ENCODE measurements around the gene PEX1. TPM values are rescaled to one million over a fixed set of nuclear protein-coding genes. Genes with fewer than 3 reads are reported as not detected.
A peak's percentile ranks its signal among the peaks of the same experiment; 100 is the strongest.
"Not testable (repeated sequence)": the region's sequence is repeated elsewhere in the genome, so short reads cannot be mapped to it uniquely, and the experiment has no call there.

PEX1 gene
- total RNA-seq, 1 donor from 2014 or later = 15.9 TPM

- DNase-seq (ENCODE audit: low spot score) = no peak
These were observed 67.8 kb downstream of the PEX1 start for GRCh38 chr7:92460510-92460909.

DNA sequence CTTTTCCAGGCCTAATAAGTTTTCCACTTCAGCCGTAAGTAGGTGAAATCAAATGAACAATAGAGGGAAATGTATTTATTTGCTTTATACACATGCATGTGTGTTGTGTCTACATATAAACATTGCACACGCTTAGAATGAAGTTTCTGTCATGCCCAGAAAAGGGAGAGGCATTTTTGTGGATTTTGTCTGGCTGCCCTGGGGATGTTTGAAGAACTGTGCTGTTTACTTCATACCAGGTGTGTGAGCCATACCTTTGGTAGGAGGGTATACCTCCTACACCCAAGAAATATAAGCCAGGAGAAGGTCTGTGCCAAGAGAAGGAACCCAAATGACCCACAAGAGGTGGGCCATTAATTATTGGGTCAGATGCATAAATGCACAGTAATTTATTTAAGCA, 68.2 kb downstream of the PEX1 start:
- no peak for DNase-seq (ENCODE audit: low spot score)

DNA sequence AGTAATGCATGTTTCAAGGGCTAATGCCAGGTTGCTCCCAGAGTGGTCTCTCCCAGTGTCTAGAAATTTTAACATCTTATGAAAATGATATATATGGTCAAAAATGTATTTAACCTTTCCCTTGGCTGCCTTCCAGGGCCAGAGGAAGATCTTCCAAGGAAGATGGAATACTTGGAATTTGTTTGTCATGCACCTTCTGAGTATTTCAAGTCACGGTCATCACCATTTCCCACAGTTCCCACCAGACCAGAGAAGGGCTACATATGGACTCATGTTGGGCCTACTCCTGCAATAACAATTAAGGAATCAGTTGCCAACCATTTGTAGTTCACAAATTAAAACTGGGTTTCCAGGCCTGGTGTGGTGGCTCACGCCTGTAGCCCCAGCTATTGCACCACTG, 72.1 kb downstream of the PEX1 start:
- no peak for DNase-seq (ENCODE audit: low spot score)

- DNase-seq (ENCODE audit: low spot score) = no peak
These were observed 76.7 kb downstream of the PEX1 start for GRCh38 chr7:92451645-92452044.

- peak; percentile 56 for DNase-seq (ENCODE audit: low spot score)
These were observed 80.0 kb downstream of the PEX1 start for GRCh38 chr7:92448205-92448747.

GRCh38 chr7:92447345-92448204, 80.7 kb downstream of the PEX1 start, which contains the start of gene GATAD1:
Gene GATAD1 (plus strand): TSS chr7:92447482. CDS start chr7:92447730, 248 bp downstream.
- peak; percentile 93 for DNase-seq (ENCODE audit: low spot score)

DNA sequence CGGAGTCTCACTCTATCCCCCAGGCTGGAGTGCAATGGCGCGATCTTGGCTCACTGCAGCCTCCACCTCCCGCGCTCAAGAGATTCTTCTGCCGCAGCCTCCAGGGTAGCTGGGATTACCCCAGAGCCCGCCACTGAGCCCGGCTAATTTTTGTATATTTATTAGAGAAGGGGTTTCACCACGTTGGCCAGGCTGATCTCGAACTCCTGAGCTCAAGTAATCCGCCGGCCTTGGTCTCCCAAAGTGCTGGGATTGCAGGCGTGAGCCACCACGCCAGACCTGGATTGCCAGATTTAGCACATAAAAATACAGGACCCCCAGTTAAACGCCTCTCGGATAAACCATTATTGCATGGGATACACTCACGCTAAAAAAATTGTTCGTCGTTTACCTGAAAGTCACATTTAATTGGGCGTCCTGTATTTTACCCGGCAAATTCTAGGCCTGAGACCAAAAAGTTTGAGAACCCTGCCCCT, 81.4 kb downstream of the PEX1 start:
- no peak for DNase-seq (ENCODE audit: low spot score)

DNA sequence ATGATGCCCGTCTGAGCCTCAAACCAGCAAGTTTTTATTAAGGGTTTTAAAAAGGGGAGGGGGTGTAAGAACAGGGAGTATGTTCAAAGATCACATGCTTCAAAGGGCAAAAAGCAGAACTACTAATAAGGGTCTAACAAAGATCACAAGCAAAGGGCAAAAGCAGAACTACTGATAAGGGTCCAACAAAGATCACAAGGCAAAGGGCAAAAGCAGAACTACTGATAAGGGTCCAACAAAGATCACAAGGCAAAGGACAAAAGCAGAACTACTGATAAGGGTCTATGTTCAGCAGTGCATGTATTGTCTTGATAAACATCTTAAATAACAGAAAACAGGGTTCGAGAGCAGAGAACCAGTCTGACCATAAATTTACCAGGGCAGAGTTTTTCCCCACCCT, 85.6 kb downstream of the PEX1 start:
- not testable (repeated sequence) for DNase-seq (ENCODE audit: low spot score)

GRCh38 chr7:92437956-92438491, 90.3 kb downstream of the PEX1 start:
- no peak for DNase-seq (ENCODE audit: low spot score)

Other genes starting within 250 kb of the PEX1 start
- gene GATAD1, start 81.0 kb downstream of the PEX1 start, total RNA-seq = 36.5 TPM
- gene ERVW-1, start 50.6 kb downstream of the PEX1 start, total RNA-seq = not detected
- gene RBM48, start 275 bp upstream of the PEX1 start, total RNA-seq = 10.9 TPM
- 19.5 TPM for gene FAM133B, start 61.9 kb upstream of the PEX1 start, total RNA-seq